Tibial nerve (tissue), 4 donors: ENCODE measurements around the gene UBE2H. TPM values are rescaled to one million over a fixed set of nuclear protein-coding genes. Genes with fewer than 3 reads are reported as not detected.

Source experiments
- DNase-seq, 2 donors: peaks; one replicate each; pipeline ENCODE4 v3.0.0-alpha.2; 2019; ENCODE audit warnings: low spot score in 2 of 2
- H3K27ac ChIP-seq, 4 donors: fragments of 200-600 bp; sonication (generic) in 3 of 4; one replicate each; pipeline ENCODE4 v1.5.1; 2017 to 2019; ENCODE audit warnings: mild to moderate bottlenecking in 1 of 4
- H3K27me3 ChIP-seq, 2 donors: fragments of 200-600 bp; sonication (generic) in 1 of 2; one replicate each; pipeline versions ENCODE4 v1.5.1 to v1.6.0; 2017 to 2019
- H3K36me3 ChIP-seq, 3 donors: fragments of 200-600 bp; sonication (generic); one replicate each; pipeline ENCODE4 v1.5.1; 2018 to 2019
- H3K4me1 ChIP-seq, 4 donors: fragments of 200-600 bp; sonication (generic) in 3 of 4; one replicate each; pipeline ENCODE4 v1.5.1; 2017 to 2019
- H3K4me3 ChIP-seq, 4 donors: fragments of 200-600 bp; sonication (generic) in 3 of 4; one replicate each; pipeline ENCODE4 v1.5.1; 2017 to 2019; ENCODE audit warnings: mild to moderate bottlenecking in 1 of 4, moderate library complexity in 1 of 4
- H3K9me3 ChIP-seq, 4 donors: fragments of 200-600 bp; sonication (generic) in 3 of 4; one replicate each; pipeline ENCODE4 v1.5.1; 2017 to 2019
- EP300 ChIP-seq, 2 donors: sonication (generic); formaldehyde crosslinking; IDR thresholded peaks; one replicate each; pipeline ENCODE4 v1.6.1; 2017; ENCODE audit warnings: antibody characterized with exemption in 2 of 2, mild to moderate bottlenecking in 1 of 2
- POLR2A ChIP-seq, 2 donors: fragments of 450-650 bp; IDR thresholded peaks; one replicate each; pipeline ENCODE4 v1.6.1; 2017; ENCODE audit warnings: antibody characterized with exemption in 2 of 2, mild to moderate bottlenecking in 2 of 2, moderate library complexity in 2 of 2
- WGBS, 2 donors: methylation state at CpG; one replicate each; pipeline ENCODE4 v1.1.5; 2018; 5-methylcytosine and 5-hydroxymethylcytosine counted together
- total RNA-seq, 4 donors: library from RNA; depleted of rRNA; stranded (reverse); fragments of >200 nt; gene quantifications; one replicate each; pipeline ENCODE4 v1.1.0, GENCODE V29; 2016
- TF ChIP-seq, protein P1 (sequence below), 5 experiments: fragments of 200-600 bp in 3 of 5; fragments of 450-650 bp in 2 of 5; sonication (generic) in 3 of 5; IDR thresholded peaks; one replicate each; pipeline ENCODE4 v1.5.1; 2016 to 2019; ENCODE audit warnings: antibody characterized with exemption in 5 of 5, mild to moderate bottlenecking in 3 of 5, moderate library complexity in 2 of 5

Gene UBE2H
- total RNA-seq, 4 donors from 2014 or later, result 69.6 to 92.3 (median 80.9) TPM

DNA sequence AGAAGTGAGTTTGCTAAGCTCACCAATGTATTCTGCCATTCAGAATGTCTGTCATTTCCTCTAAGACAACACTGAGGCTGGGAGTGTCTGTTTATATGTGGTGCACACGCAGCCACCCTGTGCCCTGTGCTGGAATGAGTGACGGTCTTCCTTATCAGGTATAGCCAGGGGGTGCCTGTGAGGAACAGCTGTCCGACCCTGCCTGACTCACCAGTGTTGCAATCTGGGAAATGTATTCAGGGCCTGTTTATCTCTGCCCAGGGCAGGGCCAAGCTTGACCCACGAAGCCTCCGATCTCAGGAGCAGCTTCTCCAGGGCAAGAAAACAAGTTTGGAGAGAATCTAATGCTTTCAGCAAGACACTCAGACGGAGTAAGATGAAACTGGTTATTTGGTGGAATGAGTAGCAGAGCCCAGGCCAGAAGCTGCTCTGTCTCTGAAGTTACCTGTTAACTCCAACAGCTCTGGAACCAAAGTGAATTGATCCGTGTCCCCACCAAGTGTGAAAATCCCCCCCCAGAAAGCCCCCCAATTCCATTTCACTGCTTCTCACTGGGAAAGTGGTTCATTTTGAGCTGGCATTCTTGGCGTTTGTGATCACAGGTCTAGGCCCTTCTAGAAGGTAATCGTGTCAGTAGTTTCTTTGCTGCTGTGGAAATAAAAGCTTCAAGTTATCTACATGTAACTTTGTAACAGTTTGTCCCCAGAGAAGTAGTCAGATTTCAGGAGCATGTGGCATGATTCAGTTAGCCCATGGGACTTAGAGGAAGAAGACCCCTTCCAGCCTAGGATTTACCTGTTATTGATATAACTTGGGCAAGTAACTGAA is 6.1 kb upstream of the UBE2H start:
- WGBS, 2 donors, result 47 to 57% methylated on average over 9 of the region's 9 CpGs
- Histone ChIP-seq H3K4me1 (no peaks in the 10 kb centered on the region), H3K36me3 (no peaks in the 10 kb centered on the region), H3K4me3 (no peak overlapping the region), H3K27me3 (no peaks in the 10 kb centered on the region), H3K27ac (no peak overlapping the region), H3K9me3 (no peaks in the 10 kb centered on the region)
- TF ChIP-seq EP300 (IDR thresholded peaks at IDR 0.05) (no peak), POLR2A (IDR thresholded peaks at IDR 0.05) (no peak)
- TF ChIP-seq, protein P1, sequence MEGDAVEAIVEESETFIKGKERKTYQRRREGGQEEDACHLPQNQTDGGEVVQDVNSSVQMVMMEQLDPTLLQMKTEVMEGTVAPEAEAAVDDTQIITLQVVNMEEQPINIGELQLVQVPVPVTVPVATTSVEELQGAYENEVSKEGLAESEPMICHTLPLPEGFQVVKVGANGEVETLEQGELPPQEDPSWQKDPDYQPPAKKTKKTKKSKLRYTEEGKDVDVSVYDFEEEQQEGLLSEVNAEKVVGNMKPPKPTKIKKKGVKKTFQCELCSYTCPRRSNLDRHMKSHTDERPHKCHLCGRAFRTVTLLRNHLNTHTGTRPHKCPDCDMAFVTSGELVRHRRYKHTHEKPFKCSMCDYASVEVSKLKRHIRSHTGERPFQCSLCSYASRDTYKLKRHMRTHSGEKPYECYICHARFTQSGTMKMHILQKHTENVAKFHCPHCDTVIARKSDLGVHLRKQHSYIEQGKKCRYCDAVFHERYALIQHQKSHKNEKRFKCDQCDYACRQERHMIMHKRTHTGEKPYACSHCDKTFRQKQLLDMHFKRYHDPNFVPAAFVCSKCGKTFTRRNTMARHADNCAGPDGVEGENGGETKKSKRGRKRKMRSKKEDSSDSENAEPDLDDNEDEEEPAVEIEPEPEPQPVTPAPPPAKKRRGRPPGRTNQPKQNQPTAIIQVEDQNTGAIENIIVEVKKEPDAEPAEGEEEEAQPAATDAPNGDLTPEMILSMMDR (IDR thresholded peaks at IDR 0.05), result no peak
- no peak for DNase-seq

DNA sequence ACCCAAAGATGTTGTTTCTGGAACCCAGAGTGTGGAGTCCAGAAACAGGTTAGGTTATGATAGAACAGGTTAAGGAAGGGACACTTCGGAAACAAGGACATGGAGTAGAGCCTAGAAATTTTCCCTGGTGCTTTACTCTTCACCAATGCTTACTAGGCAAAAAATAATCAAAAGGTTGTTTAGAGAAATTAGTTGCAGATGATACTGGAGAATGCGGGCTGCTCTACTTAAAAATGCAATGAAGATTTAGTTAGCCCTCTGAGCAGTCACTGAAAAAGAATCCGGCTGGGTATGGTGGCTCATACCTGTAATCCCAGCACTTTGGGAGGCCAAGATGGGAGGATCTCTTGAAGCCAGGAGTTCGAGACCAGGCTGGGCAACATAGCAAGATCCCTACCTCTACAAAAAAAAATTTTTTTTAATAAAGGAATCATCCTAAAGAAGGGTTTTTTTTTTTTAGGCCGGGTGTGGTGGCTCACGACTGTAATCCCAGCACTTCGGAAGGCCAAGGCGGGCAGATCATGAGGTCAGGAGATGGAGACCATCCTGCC is 3.3 kb upstream of the UBE2H start:
- no peak for DNase-seq
- peaks cover 0 to 2% (median 0%) of the 10 kb centered on the region in 4 donors for H3K4me1 ChIP-seq
- TF ChIP-seq, protein P1 (IDR thresholded peaks at IDR 0.05), result no peak
- no peak for TF ChIP-seq POLR2A (IDR thresholded peaks at IDR 0.05)
- no peak for TF ChIP-seq EP300 (IDR thresholded peaks at IDR 0.05)
- no peaks in the 10 kb centered on the region for H3K36me3 ChIP-seq
- no peaks in the 10 kb centered on the region for H3K9me3 ChIP-seq
- no peak overlapping the region for H3K27ac ChIP-seq
- H3K27me3 ChIP-seq, result no peaks in the 10 kb centered on the region
- H3K4me3 ChIP-seq, result no peak overlapping the region
- 88 to 90% methylated on average over 8 of the region's 8 CpGs for WGBS, 2 donors

DNA sequence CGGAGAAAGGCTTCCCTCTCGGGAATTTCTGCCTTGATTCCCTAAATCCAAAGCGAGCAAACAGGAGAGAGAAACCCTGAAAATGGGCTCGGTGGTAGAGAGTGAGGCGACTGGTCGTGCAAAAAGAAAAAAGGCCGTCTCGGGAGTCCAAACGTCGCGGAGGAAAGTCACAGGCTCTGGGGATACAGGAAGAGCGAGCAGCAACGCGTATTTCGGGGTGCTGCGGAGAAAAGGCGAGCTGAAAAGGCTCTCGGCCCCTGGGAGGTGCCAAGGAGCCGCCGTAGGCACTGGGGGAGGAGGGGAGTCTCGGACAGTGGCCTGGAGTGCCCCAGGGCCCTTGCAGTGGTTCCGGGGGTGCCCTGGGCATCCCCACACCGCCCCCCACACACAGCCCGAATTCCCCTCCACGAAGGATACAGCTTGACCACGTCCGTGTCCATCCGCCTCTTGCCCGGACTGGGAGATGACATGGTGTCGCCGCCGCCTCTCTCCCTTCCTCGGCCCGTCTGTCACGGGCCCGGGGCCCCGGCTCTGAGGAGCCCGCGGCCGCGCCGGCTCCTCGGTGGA is 591 bp downstream of the UBE2H start:
- H3K4me1 ChIP-seq, result peaks cover 0 to 33% (median 24%) of the 10 kb centered on the region in 4 donors
- no peak for DNase-seq
- no peaks in the 10 kb centered on the region for H3K9me3 ChIP-seq
- 1% methylated on average over 31 to 40 of the region's 43 CpGs for WGBS, 2 donors
- peak overlapping the region; percentile 67 to 95 (median 94) for H3K4me3 ChIP-seq
- peak overlapping the region; percentile 94 to 99 (median 98) for H3K27ac ChIP-seq
- H3K36me3 ChIP-seq, result no peaks in the 10 kb centered on the region
- TF ChIP-seq, protein P1 (IDR thresholded peaks at IDR 0.05), result no peak
- TF ChIP-seq EP300 (IDR thresholded peaks at IDR 0.05), result peak in 1 of 2 donors; percentile 51
- no peaks in the 10 kb centered on the region for H3K27me3 ChIP-seq

DNA sequence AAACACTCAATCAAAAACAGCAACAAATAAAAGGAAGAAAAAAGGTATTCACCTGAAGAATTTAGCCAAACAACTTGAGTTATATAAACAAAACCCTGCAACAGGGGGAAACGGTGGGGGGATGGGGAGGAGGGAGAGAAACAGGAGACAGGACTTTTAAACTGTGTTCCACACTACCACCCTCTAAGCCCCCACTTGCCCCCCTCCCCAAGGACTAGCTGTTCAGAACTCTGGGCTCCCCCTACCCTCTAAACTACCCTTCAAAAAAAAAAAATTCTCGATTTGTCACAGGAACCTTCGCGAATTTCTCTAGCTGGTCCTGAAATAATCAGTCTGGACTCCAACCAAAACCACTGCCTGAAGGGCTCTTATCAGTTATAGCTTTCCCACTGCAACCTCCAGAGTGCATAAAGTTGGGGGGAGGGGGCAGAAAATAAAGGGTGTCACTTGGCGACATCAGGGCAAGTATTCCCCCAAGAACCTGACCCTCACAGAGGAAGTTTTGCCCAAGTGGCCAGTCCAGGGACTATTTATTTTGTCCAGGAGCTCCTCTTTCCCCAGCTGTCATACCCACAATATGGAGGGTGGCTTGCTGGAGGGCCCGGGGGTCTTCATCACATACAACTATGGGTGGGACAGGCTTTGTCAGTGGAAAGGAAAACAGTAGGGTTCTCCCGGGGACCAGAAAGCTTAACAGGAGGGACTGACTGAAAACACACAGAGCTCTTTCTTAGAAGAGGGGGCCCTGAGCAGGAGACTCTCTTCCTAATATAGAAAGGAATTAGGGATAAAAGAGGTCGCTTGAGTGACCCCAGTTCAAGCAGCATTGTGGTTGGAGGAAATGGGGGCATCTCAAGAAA is 1.3 kb downstream of the UBE2H start:
- peak in 1 of 2 donors; percentile 45 for DNase-seq
- peak overlapping the region; percentile 94 to 99 (median 98) for H3K27ac ChIP-seq
- peak overlapping the region; percentile 67 to 95 (median 94) for H3K4me3 ChIP-seq
- H3K4me1 ChIP-seq, result peaks cover 0 to 39% (median 28%) of the 10 kb centered on the region in 4 donors
- no peaks in the 10 kb centered on the region for H3K27me3 ChIP-seq
- no peaks in the 10 kb centered on the region for H3K9me3 ChIP-seq
- TF ChIP-seq EP300 (IDR thresholded peaks at IDR 0.05) (no peak), POLR2A (IDR thresholded peaks at IDR 0.05) (no peak)
- TF ChIP-seq, protein P1 (IDR thresholded peaks at IDR 0.05), result no peak
- no peaks in the 10 kb centered on the region for H3K36me3 ChIP-seq
- 0 to 1% methylated on average over 8 of the region's 8 CpGs for WGBS, 2 donors
